Ureter (tissue), 1 donor: Measurements from ENCODE around the gene MRPL45. TPM values are rescaled to one million over a fixed set of nuclear protein-coding genes. Genes with fewer than 3 reads are reported as not detected.
A peak's percentile ranks its signal among the peaks of the same experiment; 100 is the strongest.

Experiments
- DNase-seq: peaks from one replicate; pipeline ENCODE4 v3.0.0-alpha.2; 2020; ENCODE audit warnings: low spot score
- total RNA-seq: library from RNA; stranded (reverse); gene quantifications from one replicate; pipeline ENCODE4 v1.2.4, GENCODE V29; 2023
- donor health status: DM: yes; HTN: yes; CAD: no.

MRPL45 gene
- total RNA-seq, 1 donor from 2014 or later = 31.1 TPM

DNA sequence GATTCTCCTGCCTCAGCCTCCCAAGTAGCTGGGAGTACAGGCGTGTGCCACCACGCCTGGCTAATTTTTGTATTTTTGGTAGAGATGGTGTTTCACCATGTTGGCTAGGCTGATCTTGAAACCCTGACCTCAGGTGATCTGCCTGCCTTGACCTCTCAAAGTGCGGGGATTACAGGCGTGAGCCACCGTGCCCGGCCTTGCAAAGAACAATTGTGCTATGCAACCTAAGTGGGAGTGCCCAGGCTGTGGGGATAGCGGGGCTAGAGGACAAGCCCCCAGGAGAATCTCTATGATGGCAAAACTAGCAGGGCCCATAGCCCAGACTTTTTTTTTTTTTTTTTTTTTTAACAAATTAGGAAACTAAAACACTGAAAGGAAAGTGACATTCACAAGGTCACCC lies 48.8 kb downstream of the MRPL45 start:
- DNase-seq = no peak

DNA sequence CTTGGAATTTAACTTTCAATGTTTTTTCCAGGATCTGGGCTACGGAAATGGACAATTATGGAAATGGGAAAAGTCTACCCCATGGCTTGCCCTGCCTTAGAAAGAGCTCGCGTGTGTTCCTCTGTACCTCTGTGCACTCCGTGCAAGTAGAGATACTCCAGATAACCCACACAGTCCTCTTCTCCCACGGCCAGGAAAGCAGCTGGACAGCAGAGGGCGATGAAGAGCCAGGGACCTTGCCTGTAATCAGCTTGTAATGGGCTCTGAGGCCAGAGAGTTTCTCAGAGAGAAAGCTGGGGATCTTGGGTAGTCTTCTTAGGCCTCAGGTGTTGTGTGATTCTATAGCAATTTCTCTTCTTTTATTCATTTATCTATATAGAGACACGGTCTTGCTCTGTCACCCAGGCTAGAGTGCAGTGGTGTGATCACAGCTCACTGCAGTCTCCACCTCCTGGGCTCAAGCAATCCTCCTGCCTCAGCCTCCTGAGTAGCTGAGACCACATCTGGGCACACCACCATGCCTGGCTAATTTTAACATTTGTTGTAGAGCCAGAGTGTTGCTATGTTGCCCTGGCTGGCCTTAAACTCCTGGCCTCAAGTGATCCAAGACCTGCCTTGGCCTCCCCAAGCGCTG lies 52.2 kb downstream of the MRPL45 start:
- peak; percentile 89 for DNase-seq

DNA sequence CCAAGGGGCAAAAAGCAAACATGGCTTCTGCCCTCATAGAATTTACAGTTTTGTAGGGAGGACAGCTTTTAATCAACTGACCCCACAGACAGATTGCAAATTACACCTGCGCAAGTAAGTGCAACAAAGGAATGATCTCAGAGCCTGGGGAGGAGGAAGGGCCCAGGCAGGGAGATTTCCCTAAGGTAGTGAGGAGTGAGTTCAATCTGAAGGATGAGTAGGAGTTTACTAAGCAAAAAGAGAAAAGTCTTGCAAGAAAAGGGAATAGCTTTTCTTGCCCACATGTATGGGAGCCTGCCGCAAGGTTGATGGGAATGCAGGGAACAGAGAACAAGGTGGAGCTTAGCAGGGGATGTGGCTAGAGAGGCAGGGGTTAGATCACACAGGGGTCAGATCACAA lies 53.1 kb downstream of the MRPL45 start:
- no peak for DNase-seq

DNA sequence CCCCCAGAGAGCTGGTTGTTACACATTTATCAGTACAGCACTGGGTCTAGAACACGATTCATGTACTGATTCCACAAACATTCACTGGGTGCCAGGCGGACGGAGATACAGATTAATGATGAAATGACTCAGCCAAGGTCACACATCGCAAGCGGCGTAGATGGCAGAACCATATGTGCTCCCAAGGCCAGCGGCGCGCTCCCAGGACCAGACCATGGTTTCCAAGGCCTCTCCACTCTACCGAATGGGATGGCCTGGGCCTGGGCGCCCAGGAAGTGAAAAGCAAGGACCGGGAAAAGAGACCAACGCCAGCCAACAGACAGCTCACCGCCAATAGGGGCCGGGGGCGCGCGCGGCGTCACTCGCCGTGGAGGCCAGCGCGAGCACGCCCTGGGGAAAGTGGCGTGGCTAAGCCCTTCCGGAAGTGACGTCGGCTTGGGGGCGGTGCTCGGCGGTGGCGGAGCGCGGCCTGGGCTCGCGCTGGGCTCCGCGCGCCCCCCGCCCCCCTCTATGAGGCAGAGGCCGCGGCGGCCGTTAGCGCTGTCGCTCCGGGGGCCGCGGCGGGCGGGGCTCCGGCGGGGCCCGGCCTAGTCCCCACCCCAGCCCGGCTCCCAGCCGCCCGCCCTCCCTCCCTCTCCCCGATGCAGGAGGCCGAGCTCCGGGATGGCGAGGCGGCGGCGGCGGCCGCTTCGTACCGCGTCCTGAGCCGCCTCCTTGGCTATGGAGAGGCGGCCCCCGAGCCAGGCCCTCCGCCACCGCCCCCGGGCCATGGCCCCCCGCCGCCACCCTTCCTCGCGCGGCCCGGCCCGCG lies 54.6 kb downstream of the MRPL45 start, which contains the start of gene SOCS7:
Gene SOCS7 (plus strand): TSS at position 433 of the 811 bp plus-strand sequence. CDS start 209 bp downstream, at position 642.
- DNase-seq = peak; percentile 94

DNA sequence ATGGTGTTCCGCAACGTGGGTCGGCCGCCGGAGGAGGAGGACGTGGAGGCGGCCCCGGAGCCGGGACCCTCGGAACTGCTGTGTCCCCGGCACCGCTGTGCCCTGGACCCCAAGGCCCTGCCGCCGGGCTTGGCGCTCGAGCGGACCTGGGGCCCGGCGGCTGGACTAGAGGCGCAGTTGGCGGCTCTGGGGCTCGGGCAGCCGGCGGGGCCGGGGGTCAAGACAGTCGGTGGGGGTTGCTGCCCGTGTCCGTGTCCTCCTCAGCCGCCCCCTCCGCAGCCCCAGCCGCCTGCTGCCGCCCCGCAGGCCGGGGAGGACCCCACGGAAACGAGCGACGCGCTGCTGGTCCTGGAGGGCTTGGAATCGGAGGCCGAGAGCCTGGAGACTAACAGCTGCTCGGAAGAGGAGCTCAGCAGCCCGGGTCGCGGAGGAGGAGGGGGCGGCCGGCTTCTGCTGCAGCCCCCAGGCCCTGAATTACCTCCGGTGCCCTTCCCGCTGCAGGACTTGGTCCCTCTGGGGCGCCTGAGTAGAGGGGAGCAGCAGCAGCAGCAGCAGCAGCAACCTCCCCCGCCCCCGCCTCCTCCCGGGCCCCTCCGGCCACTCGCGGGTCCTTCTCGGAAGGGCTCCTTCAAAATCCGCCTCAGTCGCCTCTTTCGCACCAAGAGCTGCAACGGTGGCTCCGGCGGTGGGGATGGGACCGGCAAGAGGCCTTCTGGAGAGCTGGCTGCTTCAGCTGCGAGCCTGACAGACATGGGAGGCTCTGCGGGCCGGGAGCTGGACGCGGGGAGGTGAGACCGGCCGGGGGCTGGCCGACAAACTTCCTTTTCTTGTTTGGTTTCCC lies 55.5 kb downstream of the MRPL45 start:
- peak; percentile 53 for DNase-seq

DNA sequence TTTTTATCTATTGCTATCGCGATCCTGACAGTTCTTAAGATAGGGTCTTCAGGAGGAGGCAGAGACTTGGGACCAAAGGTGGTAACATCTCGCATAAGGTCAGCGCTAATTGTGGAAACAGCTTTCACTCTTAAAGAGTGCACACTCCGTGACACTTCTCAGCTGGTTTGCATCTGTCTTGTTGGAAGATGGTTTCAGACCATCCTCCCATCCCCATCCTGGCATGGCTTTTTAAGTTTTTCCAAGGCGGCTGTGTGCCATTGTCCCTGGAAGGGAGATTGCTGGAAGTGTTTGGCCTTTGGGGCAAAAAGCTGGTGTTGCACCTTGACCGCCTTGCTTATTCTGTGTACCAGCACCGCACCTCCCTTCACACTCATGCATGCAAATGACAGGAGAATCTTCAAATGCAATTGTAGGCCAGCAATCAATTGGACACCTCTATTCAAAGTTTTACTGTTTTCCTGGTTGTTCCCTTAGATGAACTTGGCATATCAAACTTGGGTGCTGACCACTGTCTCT lies 56.2 kb downstream of the MRPL45 start:
- no peak for DNase-seq

DNA sequence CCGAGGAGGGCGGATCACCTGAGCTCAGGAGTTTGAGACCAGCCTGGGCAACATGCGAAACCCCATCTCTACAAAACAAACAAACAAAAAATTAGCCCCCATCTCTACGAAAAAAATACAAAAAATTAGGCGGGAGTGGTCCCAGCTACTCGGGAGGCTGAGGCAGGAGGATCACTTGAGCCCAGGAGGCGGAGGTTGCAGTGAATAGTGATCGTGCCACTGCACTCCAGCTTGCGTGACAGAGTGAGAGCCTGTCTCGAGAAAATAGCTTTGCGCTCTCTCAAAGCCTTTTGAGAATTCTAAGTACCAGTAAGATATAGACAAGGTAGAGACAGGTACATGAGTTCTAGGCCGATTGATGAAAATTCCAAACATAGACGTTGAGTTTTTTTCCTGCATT lies 56.7 kb downstream of the MRPL45 start:
- DNase-seq = no peak

DNA sequence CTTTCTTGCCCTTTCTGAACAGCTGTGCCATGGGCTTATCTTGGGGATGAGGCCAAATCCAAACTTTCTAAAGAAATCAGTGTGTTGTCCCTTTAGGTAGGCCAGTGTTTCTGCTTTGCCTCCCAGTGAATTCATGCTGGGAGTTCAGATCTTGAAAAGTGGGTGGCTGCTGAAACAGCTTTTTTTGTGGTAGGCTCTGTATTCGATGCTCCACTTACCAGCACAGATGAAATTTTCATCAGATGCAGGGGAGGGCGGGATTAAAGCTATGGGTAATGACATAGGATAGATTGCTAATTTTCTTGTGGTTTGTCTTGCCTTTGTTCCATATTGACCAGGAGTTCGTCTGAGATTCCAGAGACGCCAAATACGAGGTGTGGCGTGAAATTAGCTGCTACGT lies 57.5 kb downstream of the MRPL45 start:
- DNase-seq = no peak

DNA sequence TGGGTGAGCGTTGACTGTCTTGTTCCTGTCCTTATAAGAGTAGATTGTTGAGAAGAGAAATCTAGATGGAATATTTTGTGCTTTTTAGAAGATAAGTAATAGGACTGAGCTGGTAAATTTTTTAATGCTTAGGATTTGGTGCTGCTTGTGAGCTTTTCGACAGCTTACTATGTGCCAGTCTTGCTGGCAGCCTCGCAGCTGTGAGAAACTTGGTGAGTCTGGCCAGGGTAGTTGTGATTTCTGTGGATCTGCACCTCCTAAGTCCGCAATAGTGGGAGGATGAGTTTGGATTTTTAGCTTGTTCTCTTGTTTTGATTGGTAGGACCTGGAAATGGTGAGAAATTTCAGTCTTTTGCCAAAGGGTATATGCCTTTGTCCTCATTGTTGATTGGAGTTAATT lies 58.3 kb downstream of the MRPL45 start:
- no peak for DNase-seq

DNA sequence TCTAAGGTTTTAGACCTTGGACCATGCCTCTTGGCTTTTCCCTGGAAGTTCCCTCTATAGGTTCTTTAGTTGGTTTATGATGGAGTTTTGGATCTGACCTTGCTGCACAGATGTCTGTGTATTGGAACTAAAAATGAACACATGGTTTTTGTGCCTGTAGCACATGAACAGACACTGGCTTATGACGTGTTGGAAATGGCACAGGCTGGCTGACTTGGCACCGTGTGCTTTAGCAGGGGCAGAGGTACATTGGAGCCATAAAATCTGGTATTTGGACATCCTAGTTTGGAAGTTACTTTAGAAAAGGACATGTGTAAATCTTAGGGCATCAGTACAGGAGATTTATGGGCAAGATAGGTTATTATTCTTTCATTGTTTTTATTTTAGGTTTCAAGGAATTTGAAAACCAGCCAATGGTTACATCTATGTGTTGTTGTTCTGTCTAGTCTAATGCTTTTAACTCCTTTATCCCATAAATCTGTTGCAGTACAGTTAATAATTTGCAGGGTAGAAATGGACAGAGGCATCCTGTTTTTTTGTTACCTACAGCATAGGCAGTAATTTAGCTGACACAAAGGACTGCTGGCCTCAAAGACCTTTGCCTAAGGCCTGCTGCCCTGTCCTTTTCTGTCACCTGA lies 60.6 kb downstream of the MRPL45 start:
- DNase-seq = no peak

DNA sequence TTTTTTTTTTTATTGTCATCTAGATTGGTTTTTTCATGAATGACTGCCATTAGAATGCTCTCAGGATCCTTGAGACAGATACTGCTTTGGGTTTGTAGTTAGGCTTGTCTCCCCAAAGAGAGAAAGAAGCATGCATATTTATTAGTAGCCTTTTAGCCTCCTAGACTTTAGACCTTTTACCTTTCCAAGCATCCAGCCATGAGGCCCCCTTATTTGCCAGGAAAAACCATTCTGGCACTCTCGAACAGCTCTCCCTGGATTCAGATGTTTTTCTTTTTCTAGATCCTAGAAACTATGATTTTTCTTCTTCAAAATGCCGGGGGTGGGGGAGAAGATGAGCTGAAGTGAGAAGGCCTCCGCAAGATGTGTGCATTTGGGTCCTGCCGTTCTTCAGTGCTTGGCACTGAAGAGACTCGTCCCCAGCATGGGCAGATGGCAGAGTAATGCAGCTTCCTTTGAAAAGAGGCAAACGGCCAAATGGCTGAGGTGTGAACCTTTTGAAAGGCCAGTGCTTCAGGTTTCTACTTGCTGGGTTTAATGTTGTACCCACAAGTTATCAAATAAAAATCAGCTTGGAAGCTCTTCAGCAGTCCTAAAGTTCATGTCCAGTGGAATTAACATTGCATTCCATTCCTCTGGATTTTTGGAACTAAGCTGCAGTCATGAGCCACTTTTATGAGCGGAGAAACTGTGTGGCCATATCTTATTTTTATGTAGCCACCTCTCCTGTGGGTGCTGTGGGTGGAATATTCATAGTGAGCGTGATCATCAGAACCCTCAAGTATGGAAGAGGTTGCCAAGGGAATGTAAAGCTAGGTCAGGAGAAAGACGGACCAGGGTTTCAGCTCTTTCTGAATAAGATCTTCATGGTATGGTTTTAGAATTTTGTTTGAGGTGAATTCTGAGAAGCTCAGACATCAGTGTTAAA lies 61.9 kb downstream of the MRPL45 start:
- no peak for DNase-seq

DNA sequence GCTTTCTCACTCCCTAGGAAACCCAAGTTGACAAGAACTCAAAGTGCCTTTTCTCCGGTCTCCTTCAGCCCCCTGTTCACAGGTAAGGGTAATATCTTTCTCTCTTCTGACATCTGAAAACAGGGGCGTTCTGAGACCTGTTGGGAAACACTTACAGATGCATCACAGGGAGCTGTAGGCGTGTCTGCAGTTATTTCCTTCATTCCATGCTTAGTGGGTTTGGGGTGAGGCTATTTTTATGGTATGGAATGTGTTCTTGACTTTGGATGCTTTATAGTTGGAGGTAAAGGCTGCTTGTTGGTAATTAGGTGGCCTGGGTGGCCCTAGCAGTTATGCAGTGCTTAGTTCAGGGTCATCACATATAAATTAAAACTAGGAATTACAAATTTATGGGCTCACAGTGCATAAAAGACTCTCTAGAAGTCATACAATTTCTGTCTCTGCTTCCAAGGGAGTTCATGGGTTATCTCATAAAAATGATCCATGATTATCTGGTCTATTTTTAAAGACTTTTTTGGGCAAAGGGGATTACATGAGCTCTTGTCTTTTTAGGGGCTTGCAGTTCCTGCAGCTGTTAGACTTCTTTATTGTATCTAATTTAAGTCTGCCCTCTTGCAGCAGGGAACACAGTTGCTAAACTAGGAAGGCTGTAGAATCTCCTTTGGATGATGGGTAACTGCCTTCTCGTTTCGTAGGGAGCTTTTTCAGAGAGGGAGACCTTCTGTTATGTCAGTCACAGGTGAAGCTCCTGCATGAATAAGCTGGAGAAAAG lies 64.9 kb downstream of the MRPL45 start:
- no peak for DNase-seq

DNA sequence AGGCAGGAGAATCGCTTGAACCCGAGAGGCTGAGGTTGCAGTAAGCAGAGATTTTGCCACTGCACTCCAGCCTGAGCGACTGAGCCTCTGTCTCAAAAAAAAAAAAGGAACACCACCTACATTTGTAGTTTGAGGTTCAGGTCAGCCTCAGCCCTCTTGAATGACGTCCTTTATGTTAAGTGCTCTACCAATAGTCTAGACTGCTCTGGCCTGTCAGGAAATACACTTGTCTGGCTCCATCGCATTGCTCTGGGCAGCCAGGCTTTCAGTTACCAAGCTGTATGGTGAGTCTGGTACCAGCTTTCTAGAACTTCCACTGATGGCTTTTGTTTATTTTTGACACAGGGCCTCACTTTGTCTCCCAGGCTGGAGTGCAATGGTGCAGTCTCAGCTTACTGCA lies 66.0 kb downstream of the MRPL45 start:
- DNase-seq = no peak

DNA sequence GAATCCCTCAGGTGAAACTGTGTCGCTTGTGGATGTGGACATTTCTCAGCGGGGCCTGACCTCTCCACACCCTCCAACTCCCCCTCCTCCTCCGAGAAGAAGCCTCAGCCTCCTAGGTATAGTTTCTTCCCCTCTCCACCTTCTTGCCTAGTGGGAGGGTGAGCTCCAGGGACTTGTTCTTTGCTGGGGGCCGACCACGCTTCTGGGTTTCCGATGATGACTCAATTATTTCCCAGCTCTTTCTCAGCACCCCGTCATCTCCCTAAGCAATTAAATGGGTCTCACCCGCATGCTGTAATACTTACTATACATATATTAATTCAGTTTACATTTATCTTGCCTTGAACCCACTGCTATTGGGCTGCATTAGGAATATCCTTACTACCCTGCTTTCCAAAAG lies 67.8 kb downstream of the MRPL45 start:
- no peak for DNase-seq

DNA sequence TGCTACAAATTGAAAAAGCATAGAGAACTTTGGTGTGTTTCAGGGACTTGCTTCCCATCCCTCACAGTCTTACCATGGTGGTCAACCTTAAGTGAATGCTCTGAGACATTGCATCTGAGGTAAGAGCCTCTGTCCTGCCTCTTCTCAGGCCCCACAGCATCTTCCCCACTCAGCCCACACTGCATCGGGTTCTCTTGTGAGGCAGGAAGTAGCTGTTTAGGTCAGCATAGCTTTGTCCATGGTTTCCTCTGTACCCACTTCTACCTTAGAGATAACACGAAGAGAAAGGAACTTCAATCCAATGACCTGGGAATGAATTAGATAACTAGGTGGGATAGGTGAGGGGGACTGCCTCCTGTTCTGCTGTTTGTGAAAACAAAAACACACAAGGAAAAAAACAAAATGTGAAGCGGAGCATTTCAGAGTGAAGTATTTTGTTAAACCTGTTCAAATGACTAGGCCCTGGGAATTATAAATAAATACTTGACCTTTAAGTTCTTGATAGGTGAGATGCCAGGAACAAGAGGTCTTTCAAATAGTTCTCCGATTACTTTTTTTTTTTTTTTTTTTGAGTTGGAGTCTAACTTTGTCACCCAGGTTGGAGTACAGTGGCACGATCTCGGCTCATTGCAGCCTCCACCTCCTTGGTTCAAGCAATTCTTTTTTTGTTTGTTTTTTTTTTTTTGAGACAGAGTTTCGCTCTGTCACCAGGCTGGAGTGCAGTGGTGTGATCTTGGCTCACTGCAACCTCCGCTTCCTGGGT lies 72.3 kb downstream of the MRPL45 start:
- DNase-seq = no peak
